HCT116 (cell line): ENCODE results near the gene DHX40. TPM values are rescaled to one million over a fixed set of nuclear protein-coding genes. Genes with fewer than 3 reads are reported as not detected.
"Not testable (repeated sequence)": the region's sequence is repeated elsewhere in the genome, so short reads cannot be mapped to it uniquely, and the experiment has no call there.

Source experiments
- ATAC-seq: fragments of 200-7000 bp; cut with Tn5 transposase; 2 replicates; pipeline ENCODE4 v1.9.1; 2020; ENCODE audit warnings: mild to moderate bottlenecking, moderate library complexity
- BruUV-seq: library from RNA; stranded (reverse); fragments of 400-500 nt; replicated peaks from 2 replicates; lab custom pipeline; 2021; lab: Mats Ljungman, UMichigan
- CTCF ChIA-PET: fragments of 300-600 bp; sonication (Branson Sonifier 250); formaldehyde crosslinking; loops from one replicate; lab custom pipeline; 2021; ENCODE audit warnings: antibody characterized with exemption; lab: Charles Lee
- POLR2A ChIA-PET: fragments of 300-600, 350-600 bp; sonication (Branson Sonifier 250); formaldehyde crosslinking; loops from one replicate; lab custom pipeline; 2021; ENCODE audit warnings: antibody characterized with exemption; lab: Charles Lee
- RAD21 ChIA-PET, 2 experiments: fragments of 300-600 bp; sonication (Branson Sonifier 250); formaldehyde crosslinking; loops; one replicate each; lab custom pipeline; 2023; ENCODE audit warnings: low total read pairs in 2 of 2; ENCODE audit not compliant: uncharacterized antibody in 2 of 2, unreplicated experiment in 2 of 2, low non-redundant PET in 1 of 2; lab: Charles Lee
- DNase-seq: peaks from one replicate; pipeline ENCODE4 v3.0.0-alpha.2; 2010; ENCODE audit warnings: low read depth, low spot score
- H2AFZ ChIP-seq: fragments of 200-600 bp; shearing (Covaris generic), sonication (generic); 2 replicates; pipeline ENCODE4 v1.6.1; 2017; ENCODE audit warnings: low read depth, mixed run types, mixed read lengths, antibody characterized with exemption, low read length; ENCODE audit not compliant: poor library complexity, severe bottlenecking
- H3K27ac ChIP-seq: 2 replicates; pipeline ENCODE4 v1.5.1; 2012; ENCODE audit warnings: low read depth, low read length
- H3K27me3 ChIP-seq: fragments of 200-600 bp; sonication (generic); 2 replicates; pipeline ENCODE4 v1.6.1; 2016; ENCODE audit warnings: mixed run types, low read length, mixed read lengths; ENCODE audit not compliant: insufficient read depth
- H3K36me3 ChIP-seq, 2 experiments: fragments of 200-500 bp in 1 of 2; fragments of 200-600 bp in 1 of 2; sonication (Bioruptor generic) in 1 of 2; sonication (generic) in 1 of 2; 2 replicates each; pipeline versions ENCODE4 v1.5.1 to v1.6.1; 2014 to 2016; ENCODE audit warnings: low read length in 2 of 2, inconsistent platforms in 1 of 2, mixed read lengths in 1 of 2, mixed run types in 1 of 2; ENCODE audit not compliant: insufficient read depth in 2 of 2, control insufficient read depth in 1 of 2
- H3K4me1 ChIP-seq, 2 experiments: fragments of 200-600 bp in 1 of 2; sonication (generic) in 1 of 2; 2 replicates each; pipeline versions ENCODE4 v1.5.1 to v1.6.1; 2012 to 2017; ENCODE audit warnings: low read length in 2 of 2, inconsistent platforms in 1 of 2, mild to moderate bottlenecking in 1 of 2, mixed read lengths in 1 of 2, mixed run types in 1 of 2, moderate library complexity in 1 of 2; ENCODE audit not compliant: insufficient read depth in 2 of 2, control insufficient read depth in 1 of 2
- H3K4me2 ChIP-seq: fragments of 200-600 bp; sonication (generic); 2 replicates; pipeline ENCODE4 v1.6.1; 2017; ENCODE audit warnings: mixed run types, low read length, mixed read lengths
- H3K4me3 ChIP-seq, 2 experiments: fragments of 200-600 bp in 1 of 2; sonication (generic) in 1 of 2; replicated peaks in 1 of 2; 2 replicates each; pipeline ENCODE4 v1.5.1; 2011 to 2016; ENCODE audit warnings: low read length in 2 of 2, control low read depth in 1 of 2, low read depth in 1 of 2, mild to moderate bottlenecking in 1 of 2, mixed read lengths in 1 of 2, mixed run types in 1 of 2
- H3K79me2 ChIP-seq: fragments of 200-600 bp; sonication (generic); 2 replicates; pipeline ENCODE4 v1.6.1; 2017; ENCODE audit warnings: mild to moderate bottlenecking, mixed run types, low read length, moderate library complexity, mixed read lengths; ENCODE audit not compliant: insufficient read depth
- H3K9ac ChIP-seq: fragments of 200-600 bp; sonication (generic); 2 replicates; pipeline ENCODE4 v1.6.1; 2016; ENCODE audit warnings: low read length, mixed read lengths
- H3K9me2 ChIP-seq: fragments of 200-600 bp; sonication (generic), shearing (Covaris generic); 2 replicates; pipeline ENCODE4 v1.6.1; 2017; ENCODE audit warnings: mixed run types, mild to moderate bottlenecking, moderate library complexity; ENCODE audit not compliant: insufficient read depth
- H3K9me3 ChIP-seq, 2 experiments: fragments of 200-500 bp in 1 of 2; fragments of 200-600 bp in 1 of 2; sonication (Bioruptor generic) in 1 of 2; sonication (generic) in 1 of 2; 2 replicates each; pipeline ENCODE4 v1.6.1; 2014 to 2017; ENCODE audit warnings: low read length in 2 of 2, mixed read lengths in 2 of 2, inconsistent platforms in 1 of 2, low read depth in 1 of 2, mild to moderate bottlenecking in 1 of 2, mixed run types in 1 of 2, moderate library complexity in 1 of 2; ENCODE audit not compliant: control insufficient read depth in 1 of 2, insufficient read depth in 1 of 2
- H4K20me1 ChIP-seq: fragments of 200-600 bp; sonication (generic), shearing (Covaris generic); 2 replicates; pipeline ENCODE4 v1.6.1; 2017; ENCODE audit warnings: mixed run types, mild to moderate bottlenecking, moderate library complexity; ENCODE audit not compliant: insufficient read depth
- CBX3 ChIP-seq: IDR thresholded peaks from 2 replicates; pipeline ENCODE4 v1.6.1; 2012; ENCODE audit warnings: low read depth
- EGR1 ChIP-seq: IDR thresholded peaks from 2 replicates; pipeline ENCODE4 v1.6.1; 2012; ENCODE audit warnings: low read depth
- EZH2phosphoT487 ChIP-seq: fragments of 200-600 bp; IDR thresholded peaks from 2 replicates; pipeline ENCODE4 v1.6.1; 2018; ENCODE audit warnings: antibody characterized with exemption, borderline replicate concordance
- FOSL1 ChIP-seq: IDR thresholded peaks from 2 replicates; pipeline ENCODE4 v1.6.1; 2012; ENCODE audit warnings: low read depth
- JUND ChIP-seq: IDR thresholded peaks from 2 replicates; pipeline ENCODE4 v1.6.1; 2012
- POLR2AphosphoS5 ChIP-seq: IDR thresholded peaks from 2 replicates; pipeline ENCODE4 v1.6.1; 2011; ENCODE audit warnings: mild to moderate bottlenecking, low read depth, low read length, moderate library complexity
- SIN3A ChIP-seq: IDR thresholded peaks from 2 replicates; pipeline ENCODE4 v1.6.1; 2012; ENCODE audit warnings: low read depth
- SRF ChIP-seq: IDR thresholded peaks from 2 replicates; pipeline ENCODE4 v1.6.1; 2012; ENCODE audit warnings: low read depth
- ZNF274 ChIP-seq: fragments of 200-500 bp; sonication (Bioruptor generic); IDR thresholded peaks from 2 replicates; pipeline ENCODE4 v1.6.1; 2014; ENCODE audit warnings: mild to moderate bottlenecking, low read depth, low read length, inconsistent platforms
- intact Hi-C: fragments of 100-400 bp; cut with micrococcal nuclease; formaldehyde crosslinking; loops from 2 replicates; pipeline ENCODE4 v1.10.0; 2022
- total RNA-seq: library from RNA; stranded (reverse); gene quantifications from one replicate; pipeline ENCODE4 v1.2.1, GENCODE V29; 2021; ENCODE audit not compliant: unreplicated experiment
- TF ChIP-seq, protein P1 (sequence below): IDR thresholded peaks from 2 replicates; pipeline ENCODE4 v1.6.1; 2011; ENCODE audit warnings: mild to moderate bottlenecking, low read length, moderate library complexity; ENCODE audit not compliant: insufficient replicate concordance; ENCODE audit errors: extremely low read depth
- TF ChIP-seq, protein P2 (sequence below): IDR thresholded peaks from 2 replicates; pipeline ENCODE4 v1.6.1; 2012; ENCODE audit warnings: low read depth

DHX40 gene
- total RNA-seq, 1 experiment from 2014 or later, result 58.7 TPM

- intact Hi-C loops, result no loop called here
- no peak overlapping the region for H3K4me2 ChIP-seq
Observed at GRCh38 chr17:59652119-59652518, 86.7 kb downstream of the DHX40 start.

GRCh38 chr17:59656624-59657023, 91.2 kb downstream of the DHX40 start:
- H3K9ac ChIP-seq, H2AFZ ChIP-seq, RAD21 ChIA-PET, H3K27me3 ChIP-seq, H3K4me3 ChIP-seq, H3K4me1 ChIP-seq, CTCF ChIA-PET, H3K27ac ChIP-seq, H3K9me3 ChIP-seq, H3K9me2 ChIP-seq, DNase-seq, POLR2A ChIA-PET, H3K4me2 ChIP-seq, BruUV-seq, ATAC-seq, intact Hi-C loops: not testable (repeated sequence)
- H4K20me1 ChIP-seq, result peaks cover 11% of the 10 kb centered on the region; the same call in 1 of the 2 replicates
- peaks cover 84% of the 10 kb centered on the region for H3K79me2 ChIP-seq
- peaks cover 72 to 75% of the 10 kb centered on the region in 2 experiments for H3K36me3 ChIP-seq

More at GRCh38 chr17:59652119-59652518, 86.7 kb downstream of the DHX40 start:
- H3K9ac ChIP-seq, result no peak overlapping the region
- no peak overlapping the region for H2AFZ ChIP-seq
- no TSS peak for BruUV-seq
- RAD21 ChIA-PET, result no interaction called here
- no peak for DNase-seq
- no peak overlapping the region for H3K4me3 ChIP-seq
- no peaks in the 10 kb centered on the region for H3K4me1 ChIP-seq
- no peaks in the 10 kb centered on the region; a peak in 2 of 4 replicates for H3K9me3 ChIP-seq
- TF ChIP-seq EGR1 (no peak), JUND (no peak), SIN3A (no peak; the same call in 1 of the 2 replicates), SRF (no peak), EZH2phosphoT487 (no peak), ZNF274 (no peak), FOSL1 (no peak), CBX3 (no peak), POLR2AphosphoS5 (no peak)
- TF ChIP-seq, protein P1, sequence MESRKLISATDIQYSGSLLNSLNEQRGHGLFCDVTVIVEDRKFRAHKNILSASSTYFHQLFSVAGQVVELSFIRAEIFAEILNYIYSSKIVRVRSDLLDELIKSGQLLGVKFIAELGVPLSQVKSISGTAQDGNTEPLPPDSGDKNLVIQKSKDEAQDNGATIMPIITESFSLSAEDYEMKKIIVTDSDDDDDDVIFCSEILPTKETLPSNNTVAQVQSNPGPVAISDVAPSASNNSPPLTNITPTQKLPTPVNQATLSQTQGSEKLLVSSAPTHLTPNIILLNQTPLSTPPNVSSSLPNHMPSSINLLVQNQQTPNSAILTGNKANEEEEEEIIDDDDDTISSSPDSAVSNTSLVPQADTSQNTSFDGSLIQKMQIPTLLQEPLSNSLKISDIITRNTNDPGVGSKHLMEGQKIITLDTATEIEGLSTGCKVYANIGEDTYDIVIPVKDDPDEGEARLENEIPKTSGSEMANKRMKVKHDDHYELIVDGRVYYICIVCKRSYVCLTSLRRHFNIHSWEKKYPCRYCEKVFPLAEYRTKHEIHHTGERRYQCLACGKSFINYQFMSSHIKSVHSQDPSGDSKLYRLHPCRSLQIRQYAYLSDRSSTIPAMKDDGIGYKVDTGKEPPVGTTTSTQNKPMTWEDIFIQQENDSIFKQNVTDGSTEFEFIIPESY, result no peak
- TF ChIP-seq, protein P2, sequence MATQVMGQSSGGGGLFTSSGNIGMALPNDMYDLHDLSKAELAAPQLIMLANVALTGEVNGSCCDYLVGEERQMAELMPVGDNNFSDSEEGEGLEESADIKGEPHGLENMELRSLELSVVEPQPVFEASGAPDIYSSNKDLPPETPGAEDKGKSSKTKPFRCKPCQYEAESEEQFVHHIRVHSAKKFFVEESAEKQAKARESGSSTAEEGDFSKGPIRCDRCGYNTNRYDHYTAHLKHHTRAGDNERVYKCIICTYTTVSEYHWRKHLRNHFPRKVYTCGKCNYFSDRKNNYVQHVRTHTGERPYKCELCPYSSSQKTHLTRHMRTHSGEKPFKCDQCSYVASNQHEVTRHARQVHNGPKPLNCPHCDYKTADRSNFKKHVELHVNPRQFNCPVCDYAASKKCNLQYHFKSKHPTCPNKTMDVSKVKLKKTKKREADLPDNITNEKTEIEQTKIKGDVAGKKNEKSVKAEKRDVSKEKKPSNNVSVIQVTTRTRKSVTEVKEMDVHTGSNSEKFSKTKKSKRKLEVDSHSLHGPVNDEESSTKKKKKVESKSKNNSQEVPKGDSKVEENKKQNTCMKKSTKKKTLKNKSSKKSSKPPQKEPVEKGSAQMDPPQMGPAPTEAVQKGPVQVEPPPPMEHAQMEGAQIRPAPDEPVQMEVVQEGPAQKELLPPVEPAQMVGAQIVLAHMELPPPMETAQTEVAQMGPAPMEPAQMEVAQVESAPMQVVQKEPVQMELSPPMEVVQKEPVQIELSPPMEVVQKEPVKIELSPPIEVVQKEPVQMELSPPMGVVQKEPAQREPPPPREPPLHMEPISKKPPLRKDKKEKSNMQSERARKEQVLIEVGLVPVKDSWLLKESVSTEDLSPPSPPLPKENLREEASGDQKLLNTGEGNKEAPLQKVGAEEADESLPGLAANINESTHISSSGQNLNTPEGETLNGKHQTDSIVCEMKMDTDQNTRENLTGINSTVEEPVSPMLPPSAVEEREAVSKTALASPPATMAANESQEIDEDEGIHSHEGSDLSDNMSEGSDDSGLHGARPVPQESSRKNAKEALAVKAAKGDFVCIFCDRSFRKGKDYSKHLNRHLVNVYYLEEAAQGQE, result no peak
- TF ChIP-seq, all 23 proteins: peak for 0
- Histone ChIP-seq H4K20me1 (peaks cover 26% of the 10 kb centered on the region; the same call in 1 of the 2 replicates), H3K27me3 (no peaks in the 10 kb centered on the region), H3K9me2 (no peaks in the 10 kb centered on the region), H3K36me3 (peaks cover 81 to 84% of the 10 kb centered on the region in 2 experiments), H3K79me2 (peaks cover 93% of the 10 kb centered on the region), H3K27ac (no peak overlapping the region)
- POLR2A ChIA-PET, result no interaction called here
- CTCF ChIA-PET, result no interaction called here
- ATAC-seq, result no peak
